T-helper 9 cell (primary cell): Measurements from ENCODE around the gene CEP126.

Source experiments
- DNase-seq: peaks from one replicate; pipeline ENCODE4 v3.0.0-alpha.2; 2020
- total RNA-seq, 2 donors: gene quantifications; one replicate each; lab custom pipeline; 2026; lab: John Stamatoyannopoulos, UW

CEP126 gene, protein sequence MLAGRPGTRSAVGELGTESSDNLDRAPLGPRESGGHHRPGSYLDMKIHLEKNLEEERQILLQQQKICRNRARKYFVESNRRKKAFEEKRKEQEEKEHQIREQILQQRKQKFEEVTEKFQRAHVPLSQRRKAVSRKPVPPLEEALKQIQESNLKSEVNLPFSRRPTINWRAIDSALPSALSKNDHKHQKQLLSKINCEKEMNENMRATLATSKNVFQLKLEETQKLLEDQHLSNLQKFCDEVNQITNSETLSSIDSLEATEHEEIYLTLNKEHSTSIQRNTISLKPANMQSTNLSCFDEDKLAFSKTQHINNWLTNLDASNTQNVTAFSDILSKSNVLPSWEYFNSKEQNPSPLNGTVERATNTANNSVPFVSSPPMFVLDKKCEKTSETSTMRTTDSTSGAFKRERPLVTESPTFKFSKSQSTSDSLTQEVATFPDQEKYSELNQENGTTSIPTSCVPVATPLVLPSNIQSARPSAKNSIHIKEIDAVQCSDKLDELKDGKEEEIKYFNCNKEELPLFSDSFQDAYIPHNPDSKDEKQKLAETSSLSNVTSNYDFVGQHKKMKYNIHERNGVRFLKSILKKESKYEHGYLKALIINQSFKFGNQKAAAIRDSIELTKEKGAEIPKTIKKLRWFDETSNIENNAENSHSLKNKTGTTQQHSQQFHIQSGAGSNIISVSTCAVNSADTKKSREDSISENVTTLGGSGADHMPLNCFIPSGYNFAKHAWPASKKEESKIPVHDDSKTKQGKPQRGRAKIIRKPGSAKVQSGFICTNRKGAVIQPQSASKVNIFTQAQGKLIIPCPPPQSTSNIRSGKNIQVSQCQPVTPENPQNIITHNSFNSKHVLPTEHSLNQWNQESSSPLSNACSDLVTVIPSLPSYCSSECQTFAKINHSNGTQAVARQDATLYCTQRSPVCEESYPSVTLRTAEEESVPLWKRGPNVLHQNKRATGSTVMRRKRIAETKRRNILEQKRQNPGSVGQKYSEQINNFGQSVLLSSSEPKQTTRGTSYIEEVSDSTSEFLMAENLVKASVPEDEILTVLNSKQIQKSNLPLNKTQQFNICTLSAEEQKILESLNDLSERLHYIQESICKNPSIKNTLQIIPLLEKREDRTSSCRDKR
- total RNA-seq = 2.7 to 3.0 reads per million in 2 donors

GRCh38 chr11:101914738-101915426, at the start of gene CEP126:
TSS of gene CEP126 (plus strand) at chr11:101915010. CDS start at chr11:101915285, 275 bp downstream.
- peak; percentile 91 for DNase-seq

DNA sequence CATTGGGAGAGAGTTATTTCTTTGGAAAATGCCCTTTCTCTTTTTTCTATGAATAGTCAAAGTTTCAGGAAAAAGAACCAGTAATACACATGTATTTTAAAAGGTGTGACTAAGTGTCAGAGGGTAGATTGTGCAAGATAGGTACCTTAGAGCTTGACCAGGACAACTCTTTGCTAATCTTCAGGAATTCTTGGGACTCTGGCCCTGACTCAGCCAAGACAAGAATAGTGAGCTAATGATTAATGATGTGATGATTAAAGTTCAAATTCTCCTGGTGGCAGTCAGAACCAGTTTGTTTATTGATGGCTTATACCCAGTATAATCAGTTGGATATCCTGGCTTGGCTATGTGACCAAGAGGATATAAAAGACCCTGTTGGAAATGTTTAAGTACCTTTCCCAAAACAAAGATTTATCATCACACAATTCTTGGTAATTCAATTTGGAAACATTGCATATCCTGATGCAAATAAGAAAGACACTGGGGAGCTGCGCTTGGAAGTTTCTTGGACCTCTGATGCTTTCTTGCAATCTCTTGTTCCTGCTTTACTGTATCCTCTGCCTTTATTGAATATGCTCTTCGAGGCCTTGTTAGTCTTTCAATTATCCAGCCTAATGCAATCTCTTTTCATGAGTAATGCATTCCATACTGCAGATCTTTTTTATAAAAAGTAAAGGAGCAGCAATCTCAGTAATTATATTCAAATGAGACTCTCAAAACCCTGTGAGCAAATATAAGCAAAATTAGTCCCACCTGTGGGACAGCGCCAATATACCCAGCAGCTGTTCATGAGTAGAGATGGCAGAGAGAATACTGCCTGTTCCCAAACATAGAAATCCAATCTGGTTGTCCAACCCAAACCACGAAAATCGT, 48.0 kb upstream of the CEP126 start:
- DNase-seq = no peak

- DNase-seq = no peak
Measured at GRCh38 chr11:101867951-101868350, 46.9 kb upstream of the CEP126 start.

DNA sequence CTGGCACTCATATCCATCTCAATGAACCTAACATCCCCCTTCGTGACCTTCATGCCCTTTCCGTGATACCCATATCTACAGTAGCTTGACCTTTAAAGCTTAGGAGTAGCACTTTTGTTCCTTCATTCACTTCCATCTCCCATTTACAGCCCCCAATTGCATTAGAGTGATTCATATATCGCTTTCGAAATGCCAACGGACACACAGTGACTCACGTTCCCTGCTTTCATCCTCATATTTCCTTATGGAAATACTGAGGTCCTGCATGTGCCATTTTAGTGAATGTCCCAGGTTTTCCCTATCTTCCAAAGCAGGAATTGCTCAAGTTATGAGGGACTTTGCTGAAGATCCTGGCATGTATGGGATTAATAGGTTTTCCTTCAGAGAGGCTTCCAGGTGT, 44.3 kb upstream of the CEP126 start:
- DNase-seq = no peak

GRCh38 chr11:101872171-101872882, 42.5 kb upstream of the CEP126 start:
- DNase-seq = no peak

DNA sequence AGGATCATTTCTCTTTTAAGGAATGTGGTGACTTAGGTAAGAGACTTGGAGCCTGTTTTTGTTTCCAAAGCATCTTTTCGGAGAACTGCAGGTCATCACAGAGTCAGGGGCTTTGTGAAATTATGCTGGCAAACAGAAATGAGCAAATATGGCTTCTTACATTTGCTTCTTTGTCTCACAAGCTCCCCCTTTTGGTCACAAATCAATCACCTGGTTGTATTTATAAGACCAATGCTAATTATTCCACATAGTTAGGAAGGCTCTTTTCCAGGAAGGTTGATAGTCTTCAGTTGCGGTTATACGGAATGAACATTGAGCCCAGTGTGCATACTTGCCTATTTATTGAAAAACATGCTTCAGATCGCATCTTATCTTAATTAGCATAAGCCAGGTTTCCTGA, 34.6 kb upstream of the CEP126 start:
- no peak for DNase-seq

DNA sequence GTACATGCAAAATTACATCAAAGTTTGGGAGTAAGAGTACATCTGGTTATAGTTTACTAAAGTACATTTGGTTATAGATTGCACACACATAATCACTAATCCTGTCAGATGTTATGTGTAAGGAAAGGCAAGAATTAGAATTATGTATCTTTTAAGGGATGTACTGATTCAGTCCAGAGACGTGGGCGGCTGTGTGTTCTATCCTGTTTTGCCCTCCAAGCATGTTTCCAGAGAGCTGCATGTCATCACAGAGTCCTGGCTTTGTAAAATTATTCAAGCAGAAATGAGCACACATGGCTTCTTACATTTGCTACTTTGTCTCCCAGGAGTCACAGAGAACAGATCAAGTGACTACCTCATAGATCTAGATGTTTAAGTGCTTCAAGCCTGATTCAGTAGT, 33.2 kb upstream of the CEP126 start:
- DNase-seq = no peak

GRCh38 chr11:101885631-101886030, 29.2 kb upstream of the CEP126 start:
- DNase-seq = no peak

- no peak for DNase-seq
Measured at GRCh38 chr11:101889767-101890166, 25.0 kb upstream of the CEP126 start.

GRCh38 chr11:101894505-101894904, 20.3 kb upstream of the CEP126 start:
- no peak for DNase-seq

DNA sequence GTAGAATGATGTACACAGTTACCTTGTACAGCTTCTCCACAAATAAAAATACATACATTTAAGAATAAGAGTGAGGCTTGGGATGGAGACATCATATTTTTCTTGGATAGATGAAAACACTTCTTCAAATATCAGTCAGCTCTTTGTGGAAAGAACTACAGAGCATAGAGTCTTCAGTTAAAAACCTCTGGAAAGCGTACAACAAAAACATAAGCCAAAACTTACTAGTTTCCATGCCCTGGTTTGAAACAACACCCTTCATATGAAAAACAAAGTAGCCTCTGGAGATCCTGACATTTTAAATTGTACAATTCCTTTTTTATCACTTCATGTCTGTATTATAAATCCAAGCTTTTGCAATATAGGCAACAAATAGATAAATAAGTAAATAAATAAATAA, 7.0 kb upstream of the CEP126 start:
- no peak for DNase-seq

DNA sequence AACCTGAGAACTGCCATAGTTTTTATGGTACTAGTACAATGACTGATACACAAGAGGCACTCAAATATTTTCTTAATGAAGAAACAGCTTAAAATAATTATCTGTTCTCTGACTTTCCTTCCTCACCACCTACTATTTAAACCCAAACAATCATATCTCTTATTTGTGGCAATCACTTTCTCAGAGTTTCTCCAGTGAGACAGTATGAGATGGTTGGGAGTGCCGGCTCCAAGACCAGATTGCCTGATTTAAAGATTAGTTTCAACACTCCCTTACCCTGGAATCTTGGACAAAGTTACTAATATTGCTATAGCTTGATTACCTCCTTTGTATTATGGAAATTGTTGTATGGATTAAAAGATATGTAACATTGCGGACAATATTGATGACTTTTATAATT, 5.7 kb upstream of the CEP126 start:
- DNase-seq = no peak

- no peak for DNase-seq
Measured at GRCh38 chr11:101912823-101913284, 2.0 kb upstream of the CEP126 start.

GRCh38 chr11:101913656-101914055, 1.2 kb upstream of the CEP126 start:
- DNase-seq = no peak

- DNase-seq = no peak
Measured at GRCh38 chr11:101914341-101914737, 471 bp upstream of the CEP126 start.

GRCh38 chr11:101915791-101916291, 1.0 kb downstream of the CEP126 start:
- no peak for DNase-seq

DNA sequence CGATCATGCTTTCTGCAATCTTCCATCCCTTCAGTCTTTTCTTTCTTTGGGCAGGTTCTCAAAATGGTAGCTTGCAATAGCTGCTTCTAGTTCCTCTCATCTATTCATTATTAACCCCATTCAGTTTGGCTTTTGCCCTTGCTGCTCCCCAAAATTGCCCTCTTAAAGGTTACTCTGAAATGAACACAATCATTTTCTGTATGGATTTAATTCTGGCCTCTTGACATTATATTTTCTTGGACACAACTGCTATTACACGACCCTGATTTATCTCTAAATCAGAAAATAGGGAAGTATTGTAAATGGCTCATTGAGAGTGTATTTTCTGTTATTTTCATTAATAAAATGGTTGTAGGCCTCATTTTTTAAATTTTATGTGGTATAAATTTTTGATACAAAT, 1.6 kb downstream of the CEP126 start, which contains the start of gene ANGPTL5:
Gene ANGPTL5 (minus strand): TSS at position 101 of the 400 bp plus-strand sequence. CDS start 8,613 bp downstream, outside the sequence.
- no peak for DNase-seq

- DNase-seq = no peak
Measured at GRCh38 chr11:101917226-101917625, 2.4 kb downstream of the CEP126 start.

GRCh38 chr11:101920992-101921391, 6.2 kb downstream of the CEP126 start:
- no peak for DNase-seq

DNA sequence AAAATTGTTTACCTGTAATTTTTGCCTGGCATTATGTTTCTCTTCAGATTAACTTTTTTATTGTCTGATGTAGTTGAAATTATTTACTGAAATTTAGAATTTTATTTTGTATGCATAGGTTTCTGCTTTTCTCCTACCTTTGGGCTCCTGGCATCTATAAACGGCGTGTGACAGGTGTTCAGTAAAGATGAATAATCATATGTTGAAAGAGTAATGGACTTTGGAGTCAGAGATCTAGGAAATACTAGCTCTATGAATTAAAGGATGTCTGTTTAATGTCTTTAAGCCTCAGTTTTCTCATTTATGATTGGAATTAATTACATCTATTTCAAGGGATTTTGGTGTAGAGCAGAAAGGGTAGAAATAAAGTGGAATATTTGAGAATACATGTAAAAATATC, 8.7 kb downstream of the CEP126 start:
- DNase-seq = no peak
